Stimulated activated CD4-positive, alpha-beta T cell treated with anti-CD3 and anti-CD28 coated beads, TNF-alpha, amount 100 ng/mL, for 4 hours (primary cell): Measurements from ENCODE around the gene NDRG2.

Experiments used
- DNase-seq, 3 experiments: peaks; one replicate each; pipeline ENCODE4 v3.0.0-alpha.2; 2020; ENCODE audit warnings: low read depth in 3 of 3

The NDRG2 gene

GRCh38 chr14:20970647-20970982, 54.2 kb downstream of the NDRG2 start:
- DNase-seq = no peak

GRCh38 chr14:20969336-20969735, 55.5 kb downstream of the NDRG2 start:
- DNase-seq = no peak
